Bone marrow (tissue), 2 donors: ENCODE data around the gene NRARP.
"Not testable (repeated sequence)": the region's sequence is repeated elsewhere in the genome, so short reads cannot be mapped to it uniquely, and the experiment has no call there.

ENCODE experiments used
- DNase-seq, 2 donors: peaks; one replicate each; lab custom pipeline; 2025; lab: John Stamatoyannopoulos, UW

NRARP gene, protein sequence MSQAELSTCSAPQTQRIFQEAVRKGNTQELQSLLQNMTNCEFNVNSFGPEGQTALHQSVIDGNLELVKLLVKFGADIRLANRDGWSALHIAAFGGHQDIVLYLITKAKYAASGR

DNA sequence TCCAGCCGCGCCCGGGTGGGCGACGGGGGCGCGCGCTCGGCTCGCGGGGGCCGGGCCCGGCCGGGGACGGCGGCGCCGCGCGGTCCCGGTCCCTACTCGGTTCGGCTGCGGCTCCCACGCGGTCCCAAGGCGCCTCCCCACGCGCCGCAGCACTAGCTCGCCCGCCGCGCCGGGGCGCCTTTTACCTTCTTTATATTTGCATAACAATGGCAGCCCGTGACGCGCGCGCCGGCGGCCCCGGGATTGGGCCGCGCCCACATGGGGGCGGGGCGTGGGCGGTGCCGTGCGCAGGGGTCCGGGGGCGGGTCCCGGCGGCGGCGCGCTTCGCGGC is at the start of gene NRARP:
Gene NRARP (minus strand): TSS at position 154 of the 331 bp plus-strand sequence. CDS start 343 bp downstream, outside the sequence.
- peak; percentile 57 to 95 for DNase-seq

DNA sequence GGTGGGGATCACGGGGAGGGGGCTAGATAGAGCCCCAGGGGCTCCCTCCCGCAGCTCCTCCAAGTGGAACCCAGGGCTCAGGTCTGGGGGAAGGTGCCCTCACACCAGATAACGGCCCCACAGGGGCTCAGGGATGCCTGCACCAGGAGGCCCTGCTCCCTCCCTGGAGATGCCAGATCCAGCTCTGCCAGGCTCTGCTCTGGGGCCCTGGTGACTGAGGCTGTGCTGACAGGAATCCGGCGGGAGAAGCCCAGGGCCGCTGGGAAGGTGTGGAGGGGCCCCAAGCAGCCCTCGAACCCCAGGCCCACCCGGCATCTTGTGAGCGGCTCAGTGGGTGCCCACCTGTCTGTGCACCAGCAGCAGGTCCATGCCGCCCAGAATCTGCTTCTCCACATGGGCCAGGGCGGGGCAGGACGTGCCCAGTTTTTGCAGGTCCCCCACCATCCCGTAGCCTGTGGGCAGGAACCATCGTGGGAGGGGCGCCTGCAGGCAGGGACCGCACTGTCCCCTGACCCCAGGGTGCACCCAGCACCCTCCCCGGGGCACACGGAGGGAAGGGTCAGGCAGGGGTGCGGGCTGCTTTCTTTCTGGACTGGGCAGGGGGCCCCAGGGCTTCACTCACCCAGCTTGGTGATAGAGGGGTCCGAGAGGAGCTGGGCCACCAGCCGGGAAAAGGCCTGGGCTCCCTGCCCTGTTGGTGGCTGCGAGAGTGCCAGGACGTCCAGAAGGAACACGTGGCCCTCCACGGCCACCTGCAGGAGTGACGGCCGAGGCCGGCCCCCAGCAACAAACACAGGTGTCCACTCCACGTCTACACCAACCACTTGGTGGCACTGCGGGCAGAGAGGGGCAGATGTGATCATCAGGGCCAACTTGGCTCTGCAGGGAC is 48.9 kb upstream of the NRARP start:
- no peak for DNase-seq

DNA sequence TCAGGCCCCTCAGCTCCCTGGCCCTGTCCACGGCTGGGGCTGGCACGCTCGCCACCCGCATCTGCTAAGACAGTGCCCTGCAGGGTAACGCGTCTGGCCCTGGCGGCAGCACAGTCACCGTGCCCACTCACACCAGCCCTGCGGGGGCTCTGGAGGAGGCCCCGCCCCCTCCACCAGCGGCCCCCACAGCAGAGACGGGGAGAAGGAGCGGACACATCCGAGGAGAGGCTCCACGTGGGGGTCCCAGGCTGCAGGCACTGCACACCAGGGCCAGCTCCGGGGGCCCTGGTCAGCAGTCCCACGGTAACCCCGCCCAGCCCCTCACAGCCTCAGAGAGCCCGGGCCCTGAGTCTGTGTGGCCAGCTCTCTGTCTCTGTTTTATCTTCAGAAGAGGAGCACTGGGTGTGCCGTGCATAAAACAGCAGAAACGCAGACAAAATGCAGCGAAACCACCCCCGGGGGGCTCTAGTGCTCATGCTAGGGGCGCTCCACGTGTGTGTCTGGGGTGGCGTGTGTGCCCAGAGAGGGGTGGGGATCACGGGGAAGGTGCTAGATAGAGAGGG is 47.5 kb upstream of the NRARP start:
- no peak for DNase-seq

DNA sequence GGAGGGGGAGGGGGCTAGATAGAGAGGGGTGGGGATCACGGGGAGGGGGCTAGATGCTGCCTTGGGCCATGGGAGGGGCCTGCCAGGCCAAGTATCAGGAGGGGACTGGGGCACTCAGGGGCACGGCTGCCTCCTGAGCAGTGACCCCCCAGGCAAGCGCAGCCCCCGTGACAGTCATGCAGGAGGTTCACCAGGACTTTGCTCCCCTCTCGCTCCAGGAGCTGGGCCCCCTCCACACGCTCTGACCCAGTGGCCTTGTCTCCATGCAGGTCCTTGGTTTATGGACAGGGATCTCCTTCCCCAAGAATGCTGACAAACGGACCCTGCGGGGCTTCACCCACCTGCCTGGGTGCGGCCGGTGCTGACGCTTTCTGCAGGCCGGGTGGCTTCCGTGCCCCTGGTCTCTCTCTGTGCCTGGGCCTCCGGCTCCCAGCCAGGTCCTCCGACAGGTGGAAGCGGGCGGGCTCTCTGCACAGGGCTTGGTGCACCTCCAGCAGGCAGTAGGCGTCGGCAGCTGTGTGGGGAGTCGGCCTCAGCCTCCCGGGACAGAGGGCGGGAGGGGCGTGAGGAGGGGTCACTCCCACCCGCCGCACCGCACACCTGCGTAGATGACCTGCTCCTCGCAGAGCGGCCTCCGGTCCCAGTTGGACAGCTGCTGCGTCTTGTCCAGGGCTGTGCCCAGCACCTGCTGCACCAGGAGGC is 46.8 kb upstream of the NRARP start:
- DNase-seq: no peak

DNA sequence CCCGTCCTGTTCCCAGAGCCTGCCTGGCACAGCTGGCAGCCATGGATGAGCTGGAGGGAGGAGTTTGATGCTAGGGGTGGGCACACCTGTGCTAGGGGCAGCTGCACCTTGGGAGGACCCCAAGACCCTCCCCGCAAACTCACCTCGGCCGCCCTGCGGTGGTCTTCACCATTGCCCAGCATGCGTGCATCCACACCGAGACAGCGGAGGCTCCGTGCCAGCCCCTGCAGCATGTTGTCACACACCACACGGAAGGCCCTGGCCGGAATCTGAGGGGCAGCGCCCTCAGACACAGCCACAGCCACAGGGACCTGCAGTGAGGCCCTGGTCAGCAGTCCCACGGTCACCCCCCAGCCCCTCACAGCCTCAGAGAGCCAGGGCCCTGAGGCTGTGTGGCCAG is 45.9 kb upstream of the NRARP start:
- DNase-seq: no peak

DNA sequence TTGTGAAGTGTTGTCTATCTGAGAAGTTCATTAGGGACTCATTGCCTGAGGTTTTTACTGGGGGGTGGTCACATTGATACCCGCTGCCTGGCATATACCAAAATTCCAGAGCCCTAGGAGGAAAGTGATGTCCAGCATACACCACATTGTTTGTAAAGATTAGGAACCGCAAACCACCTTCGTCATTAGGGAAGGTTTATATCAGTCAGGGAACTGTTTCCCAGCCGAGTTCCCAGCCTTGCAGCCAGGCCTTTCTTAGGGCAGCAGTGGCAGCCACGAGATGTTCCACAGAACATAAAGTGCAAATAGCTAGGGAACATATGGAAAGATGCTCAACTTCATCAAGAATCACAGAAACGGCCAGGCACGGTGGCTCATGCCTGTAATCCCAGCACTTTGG is 40.4 kb upstream of the NRARP start:
- DNase-seq: no peak

DNA sequence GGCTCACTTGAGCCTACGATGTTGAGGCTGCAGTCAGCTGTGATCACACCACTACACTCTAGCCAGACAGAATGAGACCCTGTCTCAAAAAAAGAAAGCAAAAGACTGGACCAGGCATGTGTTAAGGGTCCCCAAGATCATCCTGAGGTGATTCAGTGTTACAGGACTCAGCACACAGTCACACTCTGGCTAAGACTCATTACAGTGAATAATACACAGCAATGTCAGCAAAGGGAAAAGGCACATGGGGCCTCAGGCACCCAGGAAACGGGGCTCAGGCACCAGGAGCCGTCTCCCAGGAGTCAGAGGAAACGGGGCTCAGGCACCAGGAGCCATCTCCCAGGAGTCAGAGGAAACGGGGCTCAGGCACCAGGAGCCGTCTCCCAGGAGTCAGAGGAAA is 39.2 kb upstream of the NRARP start:
- no peak for DNase-seq

DNA sequence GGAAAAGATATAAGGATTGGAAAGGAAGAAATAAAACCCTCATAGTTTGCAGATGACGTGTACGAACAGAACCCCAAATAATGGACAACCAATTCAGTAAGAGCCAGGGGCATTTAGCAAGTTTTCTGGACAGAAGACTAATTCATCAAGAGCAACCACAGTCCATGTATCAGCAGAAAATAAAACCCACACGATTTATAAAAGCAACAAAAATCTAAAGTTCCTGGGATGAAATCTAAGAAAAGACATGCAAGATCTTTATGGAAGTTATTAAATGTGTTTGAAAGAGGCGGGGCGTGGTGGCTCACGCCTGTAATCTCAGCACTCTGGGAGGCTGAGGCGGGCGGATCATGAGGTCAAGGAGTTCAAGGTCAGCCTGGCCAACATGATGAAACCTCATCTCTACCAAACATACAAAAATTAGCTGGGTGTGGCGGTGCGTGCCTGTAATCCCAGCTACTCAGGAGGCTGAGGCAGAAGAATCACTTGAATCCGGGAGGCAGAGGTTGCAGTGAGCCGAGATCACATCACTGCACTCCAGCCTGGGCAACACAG is 37.9 kb upstream of the NRARP start:
- DNase-seq: not testable (repeated sequence)

DNA sequence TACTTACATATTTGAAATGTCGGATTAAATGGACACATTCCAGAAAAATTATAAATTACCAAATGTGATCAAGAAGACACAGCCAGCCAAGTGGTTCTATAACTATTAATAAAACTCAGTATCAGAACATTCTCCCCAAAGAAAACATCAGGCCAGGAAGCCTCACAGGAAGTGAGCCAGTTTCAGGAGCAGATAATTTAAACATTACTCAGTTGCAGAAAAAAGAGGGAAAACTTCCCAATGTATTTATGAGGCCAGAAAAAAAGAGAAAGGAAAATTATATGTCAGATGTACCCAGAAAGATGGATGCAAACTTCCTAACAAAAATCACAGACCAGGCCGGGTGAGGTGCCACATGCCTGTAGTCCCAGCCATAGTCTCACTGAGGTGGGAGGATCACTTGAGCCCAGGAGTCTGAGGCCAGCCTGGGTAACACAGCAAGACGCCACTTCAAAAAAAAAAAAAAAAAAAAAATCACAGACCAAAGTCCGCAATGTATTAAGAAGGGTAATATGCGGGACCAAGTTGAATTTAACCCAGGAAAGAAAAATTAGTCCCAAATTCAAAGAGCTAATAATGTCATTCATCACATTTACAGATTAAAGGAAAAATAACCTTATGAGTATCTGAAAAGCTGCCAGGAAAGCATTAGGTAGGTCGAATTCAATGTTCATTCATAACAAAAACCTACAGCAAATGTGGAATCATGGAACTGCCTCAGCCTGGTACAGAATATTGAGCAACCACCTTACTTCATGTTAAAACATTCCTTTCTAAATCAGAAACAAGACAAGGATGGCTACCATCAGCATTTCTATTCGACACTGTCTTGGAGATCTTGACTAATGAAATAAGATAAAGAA is 37.2 kb upstream of the NRARP start:
- no peak for DNase-seq

DNA sequence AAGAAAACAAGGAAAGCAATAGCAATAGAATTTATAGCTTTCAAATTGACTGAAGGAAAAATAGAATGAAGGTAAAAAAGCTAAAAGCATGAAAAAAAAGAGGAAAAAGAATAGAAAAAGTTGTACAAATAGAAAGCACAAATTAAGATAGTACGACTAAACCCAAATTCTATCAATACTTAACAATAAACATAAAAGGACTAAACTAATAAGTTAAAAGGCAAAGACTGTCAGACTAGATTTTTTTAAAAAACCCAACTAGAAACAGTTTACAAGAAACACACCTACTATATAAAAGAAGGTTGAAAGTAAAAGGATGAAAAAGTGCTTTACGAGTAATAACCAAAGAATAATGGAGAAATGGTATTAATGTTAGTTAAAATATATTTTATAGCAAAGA is 34.7 kb upstream of the NRARP start:
- DNase-seq: no peak

DNA sequence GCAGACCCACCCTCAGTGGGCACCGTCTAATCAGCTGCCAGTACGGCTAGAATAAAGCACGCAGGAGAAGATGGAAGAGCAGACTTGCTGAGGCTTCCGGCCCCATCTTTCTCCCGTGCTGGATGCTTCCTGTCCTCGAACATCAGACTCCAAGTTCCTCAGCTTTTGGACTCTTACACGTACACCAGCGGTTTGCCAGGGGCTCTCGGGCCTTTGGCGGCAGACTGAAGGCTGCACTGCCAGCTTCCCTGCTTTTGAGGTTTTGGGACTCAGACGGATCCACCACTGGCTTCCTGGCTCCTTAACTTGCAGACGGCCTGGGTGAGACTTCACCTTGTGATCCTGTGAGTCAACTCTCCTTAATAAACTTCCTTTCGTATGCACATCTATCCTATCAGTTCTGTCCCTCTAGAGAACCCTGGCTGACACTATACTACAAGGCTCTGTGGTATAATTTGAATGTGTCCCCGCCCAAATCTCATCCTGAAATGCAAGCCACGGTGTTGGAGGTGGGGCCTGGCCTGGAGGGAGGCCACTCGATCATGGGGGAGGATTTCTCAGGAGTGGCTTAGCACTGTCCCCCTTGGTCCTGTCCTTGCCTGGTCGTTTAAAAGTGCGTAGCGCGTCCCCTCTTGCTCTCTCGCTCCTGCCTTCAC is 31.1 kb upstream of the NRARP start:
- no peak for DNase-seq

DNA sequence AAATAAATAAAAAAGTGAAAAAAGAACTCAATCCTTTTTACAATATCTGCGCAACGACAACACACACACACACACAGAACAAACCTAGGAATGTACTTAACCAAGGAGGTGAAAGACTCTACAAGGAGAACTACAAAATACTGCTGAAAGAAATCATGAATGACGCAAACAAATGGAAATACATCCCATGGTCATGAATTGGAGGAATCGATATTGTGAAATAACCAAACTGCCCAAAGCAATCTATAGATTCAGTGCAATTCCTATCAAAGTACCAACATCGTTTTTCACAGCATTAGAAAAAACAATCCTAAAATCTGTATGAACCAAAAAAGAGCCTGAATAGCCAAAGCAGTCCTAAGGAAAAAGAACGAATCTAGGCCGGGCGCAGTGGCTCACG is 29.9 kb upstream of the NRARP start:
- DNase-seq: no peak

DNA sequence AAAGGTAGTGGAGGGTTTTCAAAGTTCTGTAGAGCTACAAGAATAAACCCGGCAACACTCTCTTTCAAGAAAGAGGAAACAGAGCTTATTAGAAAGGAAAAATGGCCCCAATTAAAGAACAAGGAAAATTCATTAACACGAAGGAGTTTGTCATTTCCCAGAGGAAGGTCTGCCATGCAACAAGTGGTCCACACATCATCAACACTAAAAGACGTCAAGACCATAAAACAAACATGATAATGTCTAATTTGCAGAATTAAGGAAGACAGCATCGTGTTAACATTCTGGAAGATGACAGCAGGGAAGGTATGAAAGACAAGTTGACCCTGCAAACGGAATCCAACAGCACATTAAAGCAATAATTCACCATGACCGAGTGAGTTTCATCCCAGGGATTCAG is 28.6 kb upstream of the NRARP start:
- DNase-seq: no peak

DNA sequence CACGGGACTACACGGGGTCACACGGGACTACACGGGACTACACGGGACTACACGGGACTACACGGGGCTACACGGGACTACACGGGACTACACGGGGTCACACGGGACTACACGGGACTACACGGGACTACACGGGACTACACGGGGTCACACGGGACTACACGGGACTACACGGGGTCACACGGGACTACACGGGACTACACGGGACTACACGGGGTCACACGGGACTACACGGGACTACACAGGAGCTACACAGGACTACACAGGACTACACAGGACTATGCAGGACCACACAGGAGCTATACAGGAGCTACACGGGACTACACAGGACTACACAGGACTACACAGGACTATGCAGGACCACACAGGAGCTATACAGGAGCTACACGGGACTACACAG is 27.5 kb upstream of the NRARP start:
- not testable (repeated sequence) for DNase-seq

DNA sequence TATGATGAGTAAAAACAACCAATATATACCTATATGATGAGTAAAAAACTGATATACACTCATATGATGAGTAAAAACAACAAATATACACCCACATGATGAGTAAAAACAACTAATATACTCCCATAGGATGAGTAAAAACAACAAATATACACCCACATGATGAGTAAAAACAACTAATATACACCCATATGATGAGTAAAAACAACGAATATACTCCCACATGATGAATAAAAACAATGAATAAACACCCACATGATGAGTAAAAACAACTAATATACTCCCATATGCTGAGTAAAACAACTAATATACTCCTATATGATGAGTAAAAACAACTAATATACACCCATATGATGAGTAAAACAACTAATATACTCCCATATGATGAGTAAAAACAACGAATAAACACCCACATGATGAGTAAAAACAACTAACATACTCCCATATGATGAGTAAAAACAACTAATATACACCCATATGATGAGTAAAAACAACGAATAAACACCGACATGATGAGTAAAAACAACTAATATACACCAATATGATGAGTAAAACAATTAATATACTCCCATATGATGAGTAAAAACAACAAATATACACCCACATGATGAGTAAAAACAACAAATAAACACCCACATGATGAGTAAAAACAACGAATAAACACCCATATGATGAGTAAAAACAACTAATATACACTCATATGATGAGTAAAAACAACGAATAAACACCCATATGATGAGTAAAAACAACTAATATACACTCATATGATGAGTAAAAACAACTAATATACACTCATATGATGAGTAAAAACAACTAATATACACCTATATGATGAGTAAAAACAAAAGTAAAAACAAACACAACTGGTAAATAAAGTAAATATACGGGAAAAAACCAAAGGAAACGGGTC is 25.8 kb upstream of the NRARP start:
- not testable (repeated sequence) for DNase-seq

DNA sequence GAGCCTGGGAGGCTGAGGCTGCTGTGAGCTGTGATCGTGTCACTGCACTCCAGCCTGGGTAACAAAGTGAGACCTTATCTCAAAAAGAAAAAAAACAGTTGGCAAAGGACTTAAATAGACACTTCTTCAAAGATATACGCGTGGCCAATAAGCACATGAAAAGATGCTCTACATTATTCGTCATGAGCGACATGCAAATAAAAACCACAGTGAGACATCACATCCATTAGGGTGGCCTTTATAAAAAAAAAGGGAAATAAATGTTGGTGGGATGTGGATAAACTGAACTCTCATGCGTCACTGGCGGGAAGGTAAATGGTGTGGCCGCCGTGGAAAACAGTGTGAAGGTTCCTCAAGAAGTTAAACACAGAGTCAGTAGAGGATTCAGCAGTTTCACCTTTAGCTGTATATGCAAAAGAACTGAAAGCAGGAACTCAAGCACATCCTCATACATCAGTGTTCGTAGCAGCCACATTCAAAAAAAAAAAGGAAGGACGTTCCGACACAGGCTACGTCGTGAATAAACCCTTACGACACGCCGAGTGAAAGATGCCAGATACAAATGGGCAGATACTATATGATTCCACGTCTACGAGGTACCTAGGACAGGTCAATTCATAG is 24.5 kb upstream of the NRARP start:
- no peak for DNase-seq

DNA sequence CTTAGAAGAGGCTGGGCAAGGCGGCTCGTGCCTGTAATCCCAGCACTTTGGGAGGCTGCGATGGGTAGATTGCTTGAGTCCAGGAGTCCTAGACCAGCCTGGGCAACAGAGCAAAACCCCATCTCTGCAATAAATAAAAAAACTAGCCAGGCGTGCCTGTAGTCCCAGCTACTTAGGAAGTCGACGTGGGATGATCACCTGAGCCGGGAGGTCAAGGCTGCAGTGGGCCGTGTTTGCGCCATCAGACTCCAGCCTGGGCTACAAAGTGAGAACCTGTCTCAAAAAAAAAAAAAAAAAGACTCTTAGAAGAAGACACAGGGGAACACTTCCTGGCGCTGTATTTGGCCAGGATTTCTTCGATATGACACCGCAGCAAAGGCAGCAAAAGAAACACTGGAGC is 23.7 kb upstream of the NRARP start:
- no peak for DNase-seq

DNA sequence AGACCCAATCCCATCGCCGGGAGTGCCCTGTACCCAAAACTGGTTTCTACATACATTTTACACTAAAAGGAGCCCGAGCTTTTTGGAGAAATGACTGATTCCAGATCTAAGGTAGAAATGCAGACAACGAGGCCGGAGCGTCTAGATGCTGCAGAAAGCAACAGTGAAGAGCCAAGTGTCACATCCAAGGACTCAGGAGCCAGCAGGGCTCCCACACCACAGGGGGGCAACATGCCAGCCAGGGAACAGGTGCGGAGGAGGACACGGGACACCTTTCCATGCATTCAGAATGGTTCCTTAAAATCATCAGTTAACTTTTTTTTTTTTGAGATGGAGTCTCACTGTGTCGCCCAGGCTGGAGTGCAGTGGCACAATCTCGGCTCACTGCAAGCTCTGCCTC is 23.1 kb upstream of the NRARP start:
- no peak for DNase-seq

DNA sequence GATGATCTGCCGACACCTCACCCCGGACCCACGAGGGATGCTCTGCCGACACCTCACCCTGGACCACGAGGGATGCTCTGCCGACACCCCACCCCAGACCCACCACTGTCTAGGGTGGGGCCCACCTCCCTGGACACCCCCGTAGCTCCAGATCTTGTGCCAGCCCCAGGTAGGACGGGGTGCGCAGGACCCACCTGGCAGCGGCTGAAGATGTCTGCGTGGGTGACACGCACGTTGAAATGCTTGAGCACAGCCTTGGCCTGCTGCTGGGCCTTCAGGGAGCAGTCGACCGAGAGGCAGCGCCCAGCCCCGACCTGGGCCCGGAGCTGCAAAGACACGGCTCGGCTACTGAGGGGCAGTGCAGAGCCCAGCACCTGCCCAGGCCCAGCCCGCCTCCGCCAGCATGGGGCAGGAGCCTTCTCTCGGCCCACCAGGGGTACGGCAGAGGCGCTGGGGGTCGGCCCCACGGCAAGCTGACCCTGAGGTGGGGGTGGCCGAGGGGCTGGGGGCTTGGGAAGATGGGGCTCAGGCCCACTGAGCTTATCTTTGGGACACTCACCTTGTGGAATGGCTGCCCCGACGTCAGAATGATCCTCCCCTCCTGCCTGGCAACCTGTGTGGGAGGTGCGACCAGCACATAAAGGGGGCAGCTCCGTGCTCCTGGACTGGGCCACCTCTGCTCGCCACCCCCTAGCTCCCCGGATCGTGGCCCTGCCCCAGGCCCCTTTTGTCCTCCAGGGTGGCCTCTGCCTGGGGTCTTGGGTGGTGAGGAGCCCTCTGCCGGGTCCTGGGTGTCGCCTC is 21.7 kb upstream of the NRARP start:
- no peak for DNase-seq
